ENCODE results near the gene PTPN5.

Gene PTPN5

DNA sequence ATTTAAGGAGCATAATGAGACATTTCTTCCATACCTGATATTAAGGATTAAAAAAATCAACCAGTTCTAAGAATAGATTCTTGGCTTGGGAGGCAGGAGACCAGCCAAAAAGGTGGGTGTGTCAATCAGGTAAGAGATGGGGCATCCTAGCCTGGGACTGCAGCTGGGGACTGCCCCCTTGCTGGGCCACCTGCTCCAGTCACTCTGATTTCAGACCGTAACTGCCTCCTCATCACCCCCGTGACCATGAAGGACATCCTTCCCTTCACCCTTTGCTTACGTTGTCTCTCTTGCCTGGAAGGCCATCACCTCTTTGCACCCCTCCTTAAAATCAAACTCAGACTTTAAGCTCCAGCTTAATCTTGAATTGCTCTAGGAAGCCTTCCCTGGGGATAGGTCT, 17.9 kb downstream of the PTPN5 start:
- DNase-seq (ENCODE audit: low spot score): no peak

GRCh38 chr11:18773104-18773503, 18.5 kb downstream of the PTPN5 start:
- no peak for DNase-seq (ENCODE audit: low spot score)

DNA sequence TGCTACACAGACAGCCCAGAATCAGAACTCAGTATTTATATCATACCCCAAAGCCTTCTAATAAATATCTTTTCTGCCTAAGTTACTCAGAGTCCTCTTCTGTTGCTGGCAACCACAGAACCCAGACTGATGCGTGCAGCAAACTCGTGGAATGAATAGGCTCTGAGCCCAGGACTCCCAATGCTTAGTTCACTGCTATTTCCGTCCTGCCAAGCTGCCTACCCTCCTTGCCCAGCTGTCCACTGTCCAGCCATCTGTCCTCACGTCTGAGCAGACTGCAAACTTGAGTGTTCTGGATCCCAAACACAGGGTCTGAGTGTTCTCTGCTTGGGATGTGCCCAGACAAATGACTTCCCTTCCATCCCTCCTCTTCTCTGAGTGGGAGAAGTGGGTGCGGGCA, 19.4 kb downstream of the PTPN5 start:
- no peak for DNase-seq (ENCODE audit: low spot score)

DNA sequence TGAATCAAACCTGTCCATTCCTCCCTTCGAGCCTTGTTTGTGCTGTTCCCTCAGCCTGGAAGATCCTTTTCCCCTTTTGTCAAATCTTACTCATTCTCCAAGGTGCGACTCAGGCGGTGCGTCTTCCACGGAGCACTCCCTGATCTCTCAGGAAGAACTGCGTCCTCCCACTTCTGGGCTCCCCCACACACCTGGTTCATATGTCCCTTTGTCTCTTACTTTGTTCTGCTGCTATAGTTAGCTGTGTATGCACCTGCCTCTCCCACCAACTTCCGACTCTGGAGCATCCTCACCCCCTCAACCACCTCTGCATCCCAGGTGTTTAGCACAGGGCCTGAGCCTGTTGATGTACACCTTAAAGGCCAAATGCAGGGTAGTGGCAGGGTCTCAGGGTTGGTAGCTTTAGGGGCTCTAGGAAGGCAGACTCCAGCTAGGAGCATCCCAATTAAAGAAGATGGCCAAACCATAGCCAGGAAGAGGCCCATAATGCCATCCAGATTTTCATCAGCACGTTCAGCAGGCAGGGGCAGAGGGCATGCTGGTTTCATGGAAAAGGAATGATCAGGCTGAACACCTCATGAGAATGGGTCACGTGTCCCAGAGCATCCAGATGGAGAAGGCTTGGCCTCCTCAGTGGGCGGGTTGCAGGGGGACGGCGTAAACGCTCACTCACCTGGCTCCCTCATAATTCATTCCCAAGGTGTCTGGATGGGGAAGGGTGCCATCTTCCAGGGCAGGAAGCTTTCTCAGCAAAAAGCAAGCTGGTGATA, 20.1 kb downstream of the PTPN5 start:
- no peak for DNase-seq (ENCODE audit: low spot score)

DNA sequence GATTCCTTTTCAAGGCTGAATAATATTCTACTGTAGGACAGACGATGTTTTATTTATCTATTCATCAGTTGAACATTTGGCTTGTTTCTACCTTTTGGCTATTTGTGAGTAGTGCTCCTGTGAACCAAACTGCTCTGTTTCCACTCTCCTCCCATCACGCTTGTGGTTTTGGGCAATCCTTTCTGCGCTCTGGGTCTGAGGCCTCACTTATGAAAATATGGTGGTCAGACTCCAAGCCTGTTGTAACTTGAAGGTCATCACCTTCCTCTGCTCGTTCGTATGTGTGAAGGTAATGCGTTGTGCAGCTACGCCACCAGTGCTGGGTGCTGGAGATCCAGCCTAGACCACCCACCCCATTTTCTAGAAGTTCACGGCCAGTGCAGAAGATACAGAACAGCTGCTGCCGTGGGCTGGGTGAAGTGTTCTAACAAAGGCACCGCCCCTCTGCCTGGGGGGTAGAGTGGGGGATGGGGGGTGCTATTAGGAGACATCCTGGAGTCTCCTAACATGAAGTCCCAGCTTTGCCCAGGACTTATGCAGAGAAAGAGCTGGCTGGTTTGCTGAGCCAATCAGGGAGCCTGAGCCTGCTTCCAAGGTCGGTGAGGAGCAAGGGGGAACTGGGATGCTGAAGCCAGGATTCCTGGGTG, 21.0 kb downstream of the PTPN5 start:
- no peak for DNase-seq (ENCODE audit: low spot score)

- DNase-seq (ENCODE audit: low spot score): no peak
Measured at GRCh38 chr11:18769802-18770456, 21.7 kb downstream of the PTPN5 start.

DNA sequence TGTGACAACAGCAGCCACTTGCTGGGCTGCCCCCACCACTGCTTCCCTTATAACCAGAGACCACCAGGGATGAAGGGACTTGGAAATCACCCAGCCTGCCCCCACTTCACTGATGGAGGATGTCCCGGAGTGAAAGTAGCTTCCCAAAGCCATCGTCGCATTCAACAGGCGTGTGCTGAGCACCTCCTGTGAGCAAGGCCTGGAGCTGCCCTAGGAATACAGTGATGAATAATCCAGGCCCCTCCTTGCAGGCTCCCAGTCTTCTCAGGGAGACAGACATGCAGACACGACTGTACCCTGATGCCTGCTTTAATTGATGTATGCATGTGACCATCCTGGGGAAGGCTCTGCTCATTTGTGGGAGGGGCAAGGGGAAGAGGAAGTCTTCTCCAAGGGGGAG, 22.6 kb downstream of the PTPN5 start:
- no peak for DNase-seq (ENCODE audit: low spot score)

- DNase-seq (ENCODE audit: low spot score): no peak
Measured at GRCh38 chr11:18768472-18768901, 23.1 kb downstream of the PTPN5 start.

- no peak for DNase-seq (ENCODE audit: low spot score)
Measured at GRCh38 chr11:18766015-18766414, 25.6 kb downstream of the PTPN5 start.

DNA sequence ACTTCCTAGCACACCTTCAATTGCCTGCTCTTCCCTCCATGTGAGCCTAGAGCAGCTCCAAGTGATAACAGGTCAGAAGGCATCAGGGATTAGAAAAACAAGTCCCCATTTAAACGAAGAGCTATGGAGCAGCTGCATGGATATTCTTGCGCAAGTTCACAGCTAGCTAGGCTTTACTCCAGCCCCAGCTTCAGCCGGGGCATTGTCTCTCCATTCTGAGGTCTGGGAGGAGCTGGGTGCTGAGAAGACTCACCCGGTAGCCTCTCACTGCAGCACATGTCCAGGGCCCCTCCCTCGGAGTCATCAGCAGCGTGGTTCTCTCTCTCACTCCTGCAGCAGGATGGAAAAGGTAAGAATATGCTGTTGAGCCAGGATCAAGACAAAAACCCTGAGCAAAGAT, 26.0 kb downstream of the PTPN5 start:
- DNase-seq (ENCODE audit: low spot score): no peak

- no peak for DNase-seq (ENCODE audit: low spot score)
Measured at GRCh38 chr11:18761741-18762140, 29.9 kb downstream of the PTPN5 start.

DNA sequence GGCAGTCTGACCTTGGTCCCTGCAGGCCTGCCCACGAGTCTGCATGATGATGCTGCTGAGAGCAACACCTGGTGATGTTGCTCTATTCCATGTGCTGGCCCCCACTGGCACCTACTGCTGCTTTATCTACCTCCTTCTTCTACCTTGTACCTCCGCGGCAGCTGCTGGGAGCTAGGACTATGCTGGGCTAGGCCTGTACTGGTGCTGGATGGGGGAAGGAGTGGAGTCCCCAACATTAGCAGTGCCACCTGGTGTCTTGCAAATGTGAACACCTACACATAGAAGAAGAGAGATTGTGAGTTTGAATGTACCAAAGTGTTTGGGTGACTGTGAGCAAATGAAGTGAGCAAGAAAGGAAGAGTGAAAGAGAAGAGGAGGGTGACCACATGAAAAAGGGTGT, 30.5 kb downstream of the PTPN5 start:
- DNase-seq (ENCODE audit: low spot score): no peak

DNA sequence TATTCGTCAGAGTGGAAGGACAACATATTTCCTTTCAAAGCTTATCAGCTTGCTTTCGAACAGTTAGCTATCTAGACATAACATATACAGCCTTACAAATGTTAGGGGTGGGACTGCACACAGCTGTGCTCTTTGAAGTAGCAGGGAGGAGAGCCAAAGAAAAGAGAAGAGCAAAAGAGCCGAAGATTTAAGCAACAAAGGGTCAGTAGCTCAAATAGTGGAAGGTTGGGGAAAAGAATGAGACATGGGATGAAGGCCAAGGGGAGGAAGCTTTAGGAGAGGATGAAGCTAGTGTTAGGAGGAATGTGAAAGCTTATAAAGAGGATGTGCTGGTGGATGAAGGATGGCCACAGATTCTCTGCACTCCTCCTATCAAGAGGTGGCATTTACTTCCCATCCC, 33.8 kb downstream of the PTPN5 start:
- no peak for DNase-seq (ENCODE audit: low spot score)

GRCh38 chr11:18756889-18757288, 34.7 kb downstream of the PTPN5 start:
- no peak for DNase-seq (ENCODE audit: low spot score)

DNA sequence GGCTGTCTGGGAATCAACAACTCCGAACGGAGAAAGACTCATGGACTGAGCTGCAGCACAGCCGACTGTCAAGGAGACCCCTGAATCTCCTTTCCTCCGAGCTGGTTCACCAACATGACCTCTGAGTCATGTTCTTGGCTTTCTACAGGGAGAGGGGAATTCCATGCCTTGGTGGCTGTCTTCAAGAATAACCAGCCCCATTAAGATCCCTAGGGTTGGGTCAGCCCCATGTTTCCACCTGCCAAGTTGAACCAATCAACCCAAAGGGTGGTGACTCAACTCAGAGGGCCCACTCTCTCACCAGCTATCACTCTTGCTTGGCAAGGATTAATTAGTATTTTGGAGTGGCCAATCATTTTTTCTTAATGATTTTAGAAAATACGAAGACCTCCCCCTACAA, 37.3 kb downstream of the PTPN5 start:
- DNase-seq (ENCODE audit: low spot score): no peak

GRCh38 chr11:18752502-18752901, 39.1 kb downstream of the PTPN5 start:
- no peak for DNase-seq (ENCODE audit: low spot score)

GRCh38 chr11:18750944-18751343, 40.7 kb downstream of the PTPN5 start:
- no peak for DNase-seq (ENCODE audit: low spot score)

GRCh38 chr11:18749681-18750319, 41.8 kb downstream of the PTPN5 start:
- no peak for DNase-seq (ENCODE audit: low spot score)

DNA sequence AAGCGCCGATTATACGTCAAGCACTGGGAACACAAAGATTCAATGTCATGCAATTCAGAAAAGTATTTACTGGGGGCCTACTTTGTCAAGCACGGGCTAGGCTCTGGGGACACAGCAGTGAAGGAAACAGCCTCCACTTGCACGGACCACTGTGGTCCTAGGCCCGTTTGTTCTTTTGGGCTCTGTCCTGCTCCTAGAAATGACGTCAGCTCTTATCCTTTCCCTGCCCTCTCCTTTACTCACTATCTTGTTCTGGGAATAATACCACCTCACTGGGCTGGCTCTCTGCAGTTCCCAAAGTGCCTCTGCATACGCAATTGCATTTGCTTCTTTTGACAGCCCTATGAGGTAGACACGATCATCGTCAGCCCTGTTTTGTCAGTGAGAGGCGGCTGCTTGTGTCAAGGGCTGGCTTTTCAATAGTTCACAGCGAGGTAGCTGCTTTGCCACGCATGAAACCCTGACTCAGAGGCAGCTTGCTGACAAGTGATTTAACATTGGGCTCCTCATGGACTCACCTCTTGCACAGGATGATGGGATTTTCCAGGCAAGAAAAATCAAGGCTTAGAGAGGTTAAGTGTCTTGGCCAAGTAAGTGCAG, 42.7 kb downstream of the PTPN5 start:
- DNase-seq (ENCODE audit: low spot score): no peak

DNA sequence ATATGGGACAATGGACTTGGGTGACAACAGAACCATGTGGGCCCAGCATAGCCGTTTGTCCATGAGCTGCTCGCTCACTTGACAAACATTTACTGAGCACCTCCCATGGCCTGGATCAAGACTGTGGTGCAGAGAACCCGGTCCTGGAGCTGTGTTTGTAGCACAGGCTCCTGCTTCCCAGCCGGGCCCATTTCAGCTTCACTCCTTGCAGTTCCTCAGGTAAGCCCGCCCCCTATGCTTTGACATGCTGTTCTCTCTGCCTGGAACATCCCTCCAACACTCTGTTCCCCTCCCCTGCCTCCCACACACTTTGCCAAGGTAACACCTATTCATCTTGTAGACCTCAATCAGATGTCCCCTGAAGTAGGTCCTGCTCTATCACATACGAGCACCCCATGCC, 46.3 kb downstream of the PTPN5 start:
- DNase-seq (ENCODE audit: low spot score): no peak

GRCh38 chr11:18743900-18744514, 47.6 kb downstream of the PTPN5 start:
- peak; percentile 26 for DNase-seq (ENCODE audit: low spot score)

DNA sequence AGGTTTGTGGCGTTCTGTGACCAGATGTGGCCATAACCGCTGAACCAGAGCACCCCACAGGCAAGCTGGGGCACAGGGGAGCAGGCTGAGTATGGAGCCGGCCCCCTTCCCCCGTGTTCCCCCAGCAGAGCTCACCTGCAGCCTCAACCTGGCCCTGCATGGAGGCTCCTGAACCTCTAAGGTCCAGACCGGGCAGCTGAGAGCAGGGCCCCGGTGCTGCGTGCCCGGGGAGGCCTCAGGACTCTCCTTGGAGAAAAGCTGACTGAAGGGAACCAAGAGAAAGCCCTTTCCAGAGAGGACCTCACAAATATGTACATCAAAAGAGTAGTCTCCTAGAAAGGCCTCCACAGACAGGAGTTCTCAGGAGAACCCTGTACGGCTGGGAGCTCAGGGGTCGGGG, 48.2 kb downstream of the PTPN5 start:
- DNase-seq (ENCODE audit: low spot score): no peak

Measured in SK-N-DZ (cell line).